GM12878 (cell line): Measurements from ENCODE around the gene GRIK4.

Experiments
- BACH1 ChIP-seq: fragments of 450-650 bp; IDR thresholded peaks from 2 replicates; pipeline ENCODE4 v1.6.1; 2017; ENCODE audit warnings: mild to moderate bottlenecking, borderline replicate concordance
- CEBPB ChIP-seq, 2 experiments: fragments of 150-350 bp in 1 of 2; IDR thresholded peaks; 2 replicates each; pipeline ENCODE4 v1.6.1; 2012 to 2014; ENCODE audit warnings: low read depth in 2 of 2, low read length in 2 of 2, borderline replicate concordance in 1 of 2, inconsistent platforms in 1 of 2
- CHD2 ChIP-seq: IDR thresholded peaks from 2 replicates; pipeline ENCODE4 v1.6.1; 2011; ENCODE audit warnings: low read depth, low read length, improper control_type of control experiment, borderline replicate concordance
- CTCF ChIP-seq, 3 experiments: IDR thresholded peaks in 2 of 3; conservative IDR thresholded peaks in 1 of 3; 2 replicates each; pipeline ENCODE4 v1.5.1; 2011; ENCODE audit warnings: low read depth in 3 of 3, low read length in 3 of 3, mild to moderate bottlenecking in 3 of 3, control low read depth in 2 of 3, moderate library complexity in 2 of 3, inconsistent platforms in 1 of 3, mixed read lengths in 1 of 3; ENCODE audit not compliant: control insufficient read depth in 2 of 3, insufficient read depth in 1 of 3; ENCODE audit errors: extremely low read depth in 1 of 3
- DPF2 ChIP-seq: fragments of 450-650 bp; IDR thresholded peaks from 2 replicates; pipeline ENCODE4 v1.6.1; 2017; ENCODE audit warnings: mild to moderate bottlenecking
- ESRRA ChIP-seq: IDR thresholded peaks from 2 replicates; pipeline ENCODE4 v1.6.1; 2012; ENCODE audit warnings: mild to moderate bottlenecking, low read length, improper control_type of control experiment
- EZH2 ChIP-seq: IDR thresholded peaks from 2 replicates; pipeline ENCODE4 v1.6.1; 2012; ENCODE audit warnings: low read depth, mild to moderate bottlenecking, control low read depth, inconsistent platforms, low read length, borderline replicate concordance; ENCODE audit not compliant: control insufficient read depth
- HCFC1 ChIP-seq: fragments of 150-350 bp; IDR thresholded peaks from 2 replicates; pipeline ENCODE4 v1.6.1; 2014; ENCODE audit warnings: low read length
- NFIC ChIP-seq: IDR thresholded peaks from 2 replicates; pipeline ENCODE4 v1.6.1; 2012; ENCODE audit warnings: low read depth, mild to moderate bottlenecking, inconsistent platforms, low read length, moderate library complexity
- TAF1 ChIP-seq: IDR thresholded peaks from 2 replicates; pipeline ENCODE4 v1.6.1; 2011; ENCODE audit warnings: mild to moderate bottlenecking, low read depth, low read length, borderline replicate concordance
- YY1 ChIP-seq: IDR thresholded peaks from 2 replicates; pipeline ENCODE4 v1.6.1; 2011; ENCODE audit warnings: low read depth, mild to moderate bottlenecking, low read length

- no peak for TF ChIP-seq TAF1
- TF ChIP-seq CTCF (IDR thresholded peaks at IDR 0.05 in 2 of 3, conservative IDR thresholded peaks at IDR 0.05 in 1 of 3; ENCODE audit: control insufficient read depth in 2 of 3, extremely low read depth in 1 of 3, insufficient read depth in 1 of 3, low read depth in 3 of 3, low read length in 3 of 3): no peak
- no peak for TF ChIP-seq BACH1
- TF ChIP-seq EZH2: no peak
- TF ChIP-seq DPF2: no peak
- no peak for TF ChIP-seq YY1
- TF ChIP-seq NFIC: no peak
- TF ChIP-seq HCFC1: no peak
- TF ChIP-seq CEBPB (IDR thresholded peaks at IDR 0.05; ENCODE audit: borderline replicate concordance in 1 of 2, low read depth in 2 of 2, low read length in 2 of 2): no peak
- TF ChIP-seq CHD2: no peak
- no peak for TF ChIP-seq ESRRA
These were observed 263.2 kb downstream of the GRIK4 start for GRCh38 chr11:120774591-120775386.
